ENCODE data around the gene CYP2C18. TPM values are rescaled to one million over a fixed set of nuclear protein-coding genes. Genes with fewer than 3 reads are reported as not detected.
"Not testable (repeated sequence)": the region's sequence is repeated elsewhere in the genome, so short reads cannot be mapped to it uniquely, and the experiment has no call there.

Gene CYP2C18
- total RNA-seq (2022) (not detected in 2 replicates), Bru-seq, nascent RNA (percentile 12 among the genes with signal in this experiment), BruChase-seq, experiment 1, labeled RNA remaining after a 6-hour chase (percentile 29 among the genes with signal in this experiment), BruChase-seq, experiment 2, labeled RNA remaining after a 2-hour chase (percentile 29 among the genes with signal in this experiment)
- long read RNA-seq: 0 reads

- intact Hi-C loops (cut with micrococcal nuclease): no loop called here
- Mint-ChIP-seq H3K27ac (ENCODE audit: low read depth, unreplicated experiment) (no peak within 1 kb of the TSS), H3K27me3 (ENCODE audit: insufficient read depth, unreplicated experiment) (no peaks in the 10 kb centered on the region), H3K36me3 (ENCODE audit: insufficient read depth, unreplicated experiment) (no peaks in the 10 kb centered on the region), H3K4me1 (ENCODE audit: insufficient read depth, unreplicated experiment) (peaks cover 17% of the 10 kb centered on the region), H3K4me3 (ENCODE audit: unreplicated experiment) (no peak within 1 kb of the TSS), H3K9me3 (ENCODE audit: unreplicated experiment) (no peaks in the 10 kb centered on the region)
- CTCF ChIA-PET: no interaction called here
- POLR2A ChIA-PET: no interaction called here
- no peak for DNase-seq (ENCODE audit: unreplicated experiment)
- no peak for TF ChIP-seq CTCF (IDR thresholded peaks at IDR 0.05; ENCODE audit: unreplicated experiment)
- BruUV-seq (replicated peaks): no TSS peak
These were observed at the start of gene CYP2C18 for GRCh38 chr10:94683214-94684054. TSS of gene CYP2C18 (plus strand) at chr10:94683729. CDS start at chr10:94683820, 91 bp downstream.

- H3K36me3 Mint-ChIP-seq (ENCODE audit: insufficient read depth, unreplicated experiment); POLR2A ChIA-PET; intact Hi-C loops (cut with micrococcal nuclease); H3K27me3 Mint-ChIP-seq (ENCODE audit: insufficient read depth, unreplicated experiment); H3K4me1 Mint-ChIP-seq (ENCODE audit: insufficient read depth, unreplicated experiment); H3K4me3 Mint-ChIP-seq (ENCODE audit: unreplicated experiment); BruUV-seq (replicated peaks); DNase-seq (ENCODE audit: unreplicated experiment); H3K27ac Mint-ChIP-seq (ENCODE audit: low read depth, unreplicated experiment); CTCF ChIA-PET: not testable (repeated sequence)
- H3K9me3 Mint-ChIP-seq (ENCODE audit: unreplicated experiment): peaks cover 23% of the 10 kb centered on the region
These were observed 45.4 kb upstream of the CYP2C18 start for GRCh38 chr10:94638097-94638496.

- H3K4me1 Mint-ChIP-seq (ENCODE audit: insufficient read depth, unreplicated experiment): peaks cover 6% of the 10 kb centered on the region
- no peaks in the 10 kb centered on the region for H3K27me3 Mint-ChIP-seq (ENCODE audit: insufficient read depth, unreplicated experiment)
- TF ChIP-seq CTCF (IDR thresholded peaks at IDR 0.05; ENCODE audit: unreplicated experiment): no peak
- H3K9me3 Mint-ChIP-seq (ENCODE audit: unreplicated experiment): peaks cover 23% of the 10 kb centered on the region
- no peaks in the 10 kb centered on the region for H3K36me3 Mint-ChIP-seq (ENCODE audit: insufficient read depth, unreplicated experiment)
- H3K27ac Mint-ChIP-seq (ENCODE audit: low read depth, unreplicated experiment): no peak overlapping the region
- H3K4me3 Mint-ChIP-seq (ENCODE audit: unreplicated experiment): no peak overlapping the region
- ChIA-PET POLR2A (no interaction called here), CTCF (interaction anchor here (0.6 to 1.3 kb wide), 6 partner anchors 16 to 526 kb away, joined by 3 to 4 read pairs (median 3); no protein-coding TSS in a partner anchor)
- no TSS peak for BruUV-seq (replicated peaks)
- intact Hi-C loops (cut with micrococcal nuclease): no loop called here
- DNase-seq (ENCODE audit: unreplicated experiment): no peak
These were observed 43.6 kb upstream of the CYP2C18 start for GRCh38 chr10:94639902-94640301.

- no peaks in the 10 kb centered on the region for H3K36me3 Mint-ChIP-seq (ENCODE audit: insufficient read depth, unreplicated experiment)
- intact Hi-C loops (cut with micrococcal nuclease): no loop called here
- H3K27me3 Mint-ChIP-seq (ENCODE audit: insufficient read depth, unreplicated experiment): no peaks in the 10 kb centered on the region
- H3K27ac Mint-ChIP-seq (ENCODE audit: low read depth, unreplicated experiment): no peak overlapping the region
- BruUV-seq (replicated peaks): no TSS peak
- DNase-seq (ENCODE audit: unreplicated experiment): no peak
- TF ChIP-seq CTCF (IDR thresholded peaks at IDR 0.05; ENCODE audit: unreplicated experiment): no peak
- POLR2A ChIA-PET: no interaction called here
- CTCF ChIA-PET: interaction anchor here (0.6 to 1.3 kb wide), 8 partner anchors 16 to 673 kb away, joined by 3 to 7 read pairs (median 3); no protein-coding TSS in a partner anchor
- H3K4me3 Mint-ChIP-seq (ENCODE audit: unreplicated experiment): no peak overlapping the region
- peaks cover 6% of the 10 kb centered on the region for H3K4me1 Mint-ChIP-seq (ENCODE audit: insufficient read depth, unreplicated experiment)
- peaks cover 23% of the 10 kb centered on the region for H3K9me3 Mint-ChIP-seq (ENCODE audit: unreplicated experiment)
These were observed 43.0 kb upstream of the CYP2C18 start for GRCh38 chr10:94640562-94640961.
